Gastroesophageal sphincter (tissue), 3 donors: ENCODE measurements around the gene MAP3K10.

ENCODE experiments used
- CTCF ChIP-seq, 4 experiments: fragments of 200-600 bp in 2 of 4; fragments of 450-650 bp in 2 of 4; sonication (generic) in 1 of 4; IDR thresholded peaks; one replicate each; pipeline ENCODE4 v1.5.1; 2017 to 2019; ENCODE audit warnings: antibody characterized with exemption in 4 of 4, mild to moderate bottlenecking in 2 of 4, moderate library complexity in 2 of 4
- EP300 ChIP-seq: sonication (generic); formaldehyde crosslinking; IDR thresholded peaks from one replicate; pipeline ENCODE4 v1.6.1; 2017; ENCODE audit warnings: antibody characterized with exemption, mild to moderate bottlenecking
- POLR2A ChIP-seq, 2 donors: fragments of 450-650 bp; IDR thresholded peaks; one replicate each; pipeline ENCODE4 v1.6.1; 2017; ENCODE audit warnings: antibody characterized with exemption in 2 of 2, mild to moderate bottlenecking in 2 of 2, moderate library complexity in 1 of 2
- POLR2AphosphoS5 ChIP-seq: sonication (generic); formaldehyde crosslinking; IDR thresholded peaks from one replicate; pipeline ENCODE4 v1.6.1; 2017; ENCODE audit warnings: antibody characterized with exemption

GRCh38 chr19:40192758-40193586 lies 1.7 kb downstream of the MAP3K10 start:
- TF ChIP-seq CTCF (IDR thresholded peaks at IDR 0.05) (no peak), POLR2AphosphoS5 (no peak), POLR2A (IDR thresholded peaks at IDR 0.05) (no peak), EP300 (no peak)
